ENCODE data around the gene PLA2G2C. TPM values are rescaled to one million over a fixed set of nuclear protein-coding genes. Genes with fewer than 3 reads are reported as not detected.

PLA2G2C gene
- not detected for total RNA-seq

GRCh38 chr1:20185834-20186782, at the start of gene PLA2G2C, which contains the start of gene UBXN10:
Gene PLA2G2C, minus strand, starts transcription at chr1:20186518. Its CDS starts 9,155 bp downstream, at chr1:20177363.
Gene UBXN10, plus strand, starts transcription at chr1:20186096. Its CDS starts 4,466 bp downstream, at chr1:20190562.

DNA sequence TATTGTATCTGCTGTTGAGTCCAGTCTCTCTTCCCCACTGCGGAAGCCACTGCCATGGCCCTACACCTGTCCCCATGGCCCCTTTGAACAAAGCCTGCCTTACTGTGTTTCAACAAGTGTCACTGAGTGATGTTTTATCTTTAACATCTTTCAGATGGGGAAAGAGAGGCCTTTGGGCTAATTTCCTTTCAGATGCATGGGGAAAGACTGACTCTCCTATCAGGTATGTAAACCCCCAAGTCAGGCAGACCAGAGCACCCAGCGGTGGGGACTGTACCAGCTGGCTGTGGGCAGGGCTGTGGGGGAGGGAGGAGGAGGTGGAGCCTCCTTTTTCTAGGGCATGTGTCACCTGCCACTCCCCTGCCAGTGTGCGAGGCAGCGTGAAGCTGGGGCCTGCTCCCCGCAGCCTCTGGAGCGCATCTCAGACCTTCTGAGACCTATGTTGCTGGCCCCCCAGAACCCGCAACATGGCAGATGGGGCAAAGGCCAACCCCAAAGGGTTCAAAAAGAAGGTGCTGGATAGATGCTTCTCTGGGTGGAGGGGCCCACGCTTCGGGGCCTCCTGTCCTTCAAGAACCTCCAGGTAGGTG, 47.3 kb downstream of the PLA2G2C start, which contains the start of gene PLA2G2F:
PLA2G2F (plus strand) TSS at position 363 of the 590 bp plus-strand sequence; CDS start at position 468, 105 bp downstream.

GRCh38 chr1:20119347-20119746, 67.0 kb downstream of the PLA2G2C start, which contains the start of gene PLA2G2D:
Gene PLA2G2D, minus strand, starts transcription at chr1:20119536. Its CDS starts 38 bp downstream, at chr1:20119498.

Other genes starting within 250 kb of the PLA2G2C start
- gene PLA2G2A, start 206.9 kb downstream of the PLA2G2C start, total RNA-seq: 8.3 TPM
- 2.4 TPM for gene PLA2G5, start 116.3 kb downstream of the PLA2G2C start, total RNA-seq
- gene PLA2G2D, start 67.0 kb downstream of the PLA2G2C start, total RNA-seq: not detected
- not detected for gene PLA2G2F, start 47.2 kb downstream of the PLA2G2C start, total RNA-seq
- 3.4 TPM for gene UBXN10, start 422 bp downstream of the PLA2G2C start, total RNA-seq
- 1.1 TPM for gene VWA5B1, start 104.4 kb upstream of the PLA2G2C start, total RNA-seq

Measured in camera-type eye (tissue), 1 donor.